Cardiac muscle cell (in vitro differentiated cells and primary cell): Measurements from ENCODE around the gene ATP6V0E1. TPM values are rescaled to one million over a fixed set of nuclear protein-coding genes. Genes with fewer than 3 reads are reported as not detected.
"Not testable (repeated sequence)": the region's sequence is repeated elsewhere in the genome, so short reads cannot be mapped to it uniquely, and the experiment has no call there.

Experiments used
- DNase-seq, 2 donors: peaks; one replicate each; pipeline versions ENCODE4 v3.0.0 to v3.0.0-alpha.2; 2010 to 2017; ENCODE audit warnings: low read depth in 1 of 2, low spot score in 1 of 2
- H3K27ac ChIP-seq: fragments of 200-600 bp; sonication (generic); 2 replicates; pipeline ENCODE4 v1.5.1; 2016
- H3K27me3 ChIP-seq: fragments of 200-600 bp; sonication (generic); 2 replicates; pipeline ENCODE4 v1.6.0; 2016; ENCODE audit warnings: control low read depth
- H3K36me3 ChIP-seq: fragments of 200-600 bp; sonication (generic); 2 replicates; pipeline ENCODE4 v1.5.1; 2016; ENCODE audit warnings: control low read depth
- H3K4me1 ChIP-seq: fragments of 200-600 bp; sonication (generic); 2 replicates; pipeline ENCODE4 v1.8.1; 2017; ENCODE audit warnings: low read depth, mild to moderate bottlenecking, mixed run types
- H3K4me3 ChIP-seq: fragments of 200-600 bp; sonication (generic); 2 replicates; pipeline ENCODE4 v1.5.1; 2016; ENCODE audit warnings: mild to moderate bottlenecking
- H3K9me3 ChIP-seq: fragments of 200-600 bp; sonication (generic); 2 replicates; pipeline ENCODE4 v1.5.1; 2017; ENCODE audit warnings: low read depth, mild to moderate bottlenecking, control low read depth
- polyA plus RNA-seq: library from polyadenylated mRNA; unstranded; fragments of >200 nt; fragmentation: Nextera tagmentation; extraction: Ambion mirVana; gene quantifications from 2 replicates; pipeline ENCODE4 v1.2.1, GENCODE V29; 2016
- total RNA-seq: library from RNA; depleted of rRNA; stranded (reverse); fragments of >200 nt; gene quantifications from 2 replicates; pipeline ENCODE4 v1.2.3, GENCODE V29; 2016
- TF ChIP-seq, protein P1 (sequence below): IDR thresholded peaks from 2 replicates; pipeline ENCODE4 v1.5.1; 2012; ENCODE audit warnings: low read depth, mild to moderate bottlenecking, low read length

ATP6V0E1 gene
- total and polyA plus RNA-seq, 2 experiments from 2014 or later: 52.2 to 301 TPM

DNA sequence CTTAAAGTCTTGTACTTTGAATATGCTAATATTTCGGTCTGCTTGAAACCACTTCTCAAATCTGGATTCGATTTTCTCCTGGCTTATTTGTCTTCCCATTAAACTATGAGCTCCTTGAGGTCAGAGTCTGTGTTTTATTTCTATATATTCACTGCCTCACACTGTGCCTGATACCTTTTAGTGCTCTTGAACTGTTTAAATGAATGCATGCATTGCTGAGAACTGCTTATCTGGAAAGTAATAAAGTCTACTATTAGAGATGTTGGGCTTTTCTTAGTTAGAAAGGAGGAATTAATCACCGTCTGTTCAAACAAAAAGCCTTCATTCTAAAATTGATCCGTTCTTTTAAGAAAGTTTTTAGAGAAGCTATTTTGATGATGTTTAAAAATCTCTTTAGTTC, 78.6 kb downstream of the ATP6V0E1 start:
- Histone ChIP-seq H3K27ac (no peak overlapping the region), H3K36me3 (no peaks in the 10 kb centered on the region), H3K4me1 (peaks cover 6% of the 10 kb centered on the region), H3K27me3 (no peaks in the 10 kb centered on the region), H3K9me3 (no peaks in the 10 kb centered on the region), H3K4me3 (no peak overlapping the region)
- no peak for DNase-seq
- TF ChIP-seq, protein P1, sequence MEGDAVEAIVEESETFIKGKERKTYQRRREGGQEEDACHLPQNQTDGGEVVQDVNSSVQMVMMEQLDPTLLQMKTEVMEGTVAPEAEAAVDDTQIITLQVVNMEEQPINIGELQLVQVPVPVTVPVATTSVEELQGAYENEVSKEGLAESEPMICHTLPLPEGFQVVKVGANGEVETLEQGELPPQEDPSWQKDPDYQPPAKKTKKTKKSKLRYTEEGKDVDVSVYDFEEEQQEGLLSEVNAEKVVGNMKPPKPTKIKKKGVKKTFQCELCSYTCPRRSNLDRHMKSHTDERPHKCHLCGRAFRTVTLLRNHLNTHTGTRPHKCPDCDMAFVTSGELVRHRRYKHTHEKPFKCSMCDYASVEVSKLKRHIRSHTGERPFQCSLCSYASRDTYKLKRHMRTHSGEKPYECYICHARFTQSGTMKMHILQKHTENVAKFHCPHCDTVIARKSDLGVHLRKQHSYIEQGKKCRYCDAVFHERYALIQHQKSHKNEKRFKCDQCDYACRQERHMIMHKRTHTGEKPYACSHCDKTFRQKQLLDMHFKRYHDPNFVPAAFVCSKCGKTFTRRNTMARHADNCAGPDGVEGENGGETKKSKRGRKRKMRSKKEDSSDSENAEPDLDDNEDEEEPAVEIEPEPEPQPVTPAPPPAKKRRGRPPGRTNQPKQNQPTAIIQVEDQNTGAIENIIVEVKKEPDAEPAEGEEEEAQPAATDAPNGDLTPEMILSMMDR: no peak

DNA sequence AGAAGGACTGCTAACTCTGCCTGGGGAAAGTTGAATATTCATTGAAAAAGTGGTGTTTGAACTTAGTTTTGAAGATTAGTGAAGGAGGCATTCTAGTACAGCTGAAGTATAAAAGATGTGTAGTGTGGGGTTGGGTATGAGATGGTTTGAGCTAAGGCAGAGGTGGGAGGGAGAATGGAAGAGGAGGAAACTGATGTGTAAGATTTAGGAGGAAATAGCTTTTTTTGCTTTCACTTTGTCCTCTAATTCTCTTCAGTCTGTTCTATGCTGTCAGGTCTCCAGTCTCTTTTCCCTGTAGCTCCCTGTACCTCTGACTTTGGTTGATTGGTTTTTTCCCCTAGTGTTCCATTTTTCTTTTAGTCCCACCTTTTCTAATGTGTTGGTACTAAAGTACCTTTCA, 81.6 kb downstream of the ATP6V0E1 start:
- H3K27ac ChIP-seq: no peak overlapping the region
- TF ChIP-seq, protein P1: no peak
- H3K36me3 ChIP-seq: no peaks in the 10 kb centered on the region
- DNase-seq: no peak
- H3K4me3 ChIP-seq: no peak overlapping the region
- no peaks in the 10 kb centered on the region for H3K4me1 ChIP-seq
- no peaks in the 10 kb centered on the region for H3K27me3 ChIP-seq
- no peaks in the 10 kb centered on the region for H3K9me3 ChIP-seq

GRCh38 chr5:173069671-173070070, 86.1 kb downstream of the ATP6V0E1 start:
- Histone ChIP-seq H3K9me3 (no peaks in the 10 kb centered on the region), H3K27me3 (no peaks in the 10 kb centered on the region), H3K4me1 (no peaks in the 10 kb centered on the region), H3K27ac (no peak overlapping the region), H3K4me3 (no peak overlapping the region), H3K36me3 (no peaks in the 10 kb centered on the region)
- TF ChIP-seq, protein P1: no peak
- peak in 1 of 2 donors; percentile 18 for DNase-seq

DNA sequence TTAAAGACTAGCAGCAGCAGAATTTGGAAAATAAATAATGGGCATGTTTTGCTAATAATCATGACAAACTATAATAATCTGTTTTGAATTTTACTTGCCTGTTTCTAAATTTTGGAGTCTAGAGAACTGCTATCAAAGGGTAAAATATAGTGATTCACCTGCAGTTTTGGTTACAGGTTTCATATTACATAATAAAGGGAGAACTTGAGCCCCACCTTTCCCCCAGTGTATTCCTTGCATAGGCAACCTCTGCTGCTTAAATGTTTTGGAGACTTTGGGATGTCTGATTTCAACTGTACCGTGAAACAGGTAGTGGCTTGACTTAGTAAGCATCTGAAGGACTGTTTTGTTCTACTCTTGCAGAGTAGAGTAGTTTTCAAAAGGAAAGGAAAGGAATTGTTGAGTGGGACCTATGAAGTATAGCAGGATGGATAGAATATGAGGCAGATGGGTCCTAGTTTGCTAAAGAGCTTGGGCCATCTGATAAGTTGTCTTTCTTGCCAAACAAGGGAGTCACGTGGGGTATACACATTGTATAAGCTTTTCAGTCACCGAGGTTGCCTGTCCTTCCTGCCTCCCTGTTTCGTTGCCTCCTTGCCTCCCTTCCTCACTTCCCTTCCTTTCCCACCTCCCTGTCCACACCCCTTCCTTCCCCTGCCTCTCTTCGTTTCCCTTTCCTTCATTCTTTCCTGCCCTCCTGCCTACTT, 91.7 kb downstream of the ATP6V0E1 start:
- Histone ChIP-seq H3K36me3 (no peaks in the 10 kb centered on the region), H3K4me1 (no peaks in the 10 kb centered on the region), H3K4me3 (no peak overlapping the region), H3K27ac (no peak overlapping the region), H3K9me3 (no peaks in the 10 kb centered on the region), H3K27me3 (no peaks in the 10 kb centered on the region)
- TF ChIP-seq, protein P1: no peak
- DNase-seq: no peak

- no peak for DNase-seq
- H3K36me3 ChIP-seq: no peaks in the 10 kb centered on the region
- no peaks in the 10 kb centered on the region for H3K4me1 ChIP-seq
- no peaks in the 10 kb centered on the region for H3K9me3 ChIP-seq
- TF ChIP-seq, protein P1: no peak
- H3K27me3 ChIP-seq: no peaks in the 10 kb centered on the region
- no peak overlapping the region for H3K4me3 ChIP-seq
- H3K27ac ChIP-seq: no peak overlapping the region
These were observed 92.4 kb downstream of the ATP6V0E1 start for GRCh38 chr5:173075970-173076369.

DNA sequence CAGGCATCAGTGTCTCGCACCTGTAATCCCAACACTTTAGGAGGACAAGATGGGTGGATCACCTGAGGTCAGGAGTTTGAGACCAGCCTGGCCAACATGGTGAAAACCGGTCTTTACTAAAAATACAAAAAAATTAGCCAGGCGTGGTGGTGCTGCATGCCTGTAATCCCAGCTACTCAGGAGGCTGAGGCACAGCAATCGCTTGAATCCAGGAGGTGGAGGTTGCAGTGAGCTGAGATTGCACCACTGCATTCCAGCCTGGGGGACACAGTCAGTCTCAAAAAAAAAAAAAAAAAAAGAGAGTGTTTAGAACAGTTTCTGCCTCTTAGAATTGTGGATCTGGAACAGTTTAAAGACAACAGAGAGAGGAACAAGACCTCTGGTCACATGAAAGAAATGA, 92.9 kb downstream of the ATP6V0E1 start:
- H3K27me3 ChIP-seq, H3K36me3 ChIP-seq, H3K4me3 ChIP-seq, H3K27ac ChIP-seq, H3K9me3 ChIP-seq, H3K4me1 ChIP-seq, DNase-seq: not testable (repeated sequence)
